ENCODE measurements around the gene B3GNT8.
"Not testable (repeated sequence)": the region's sequence is repeated elsewhere in the genome, so short reads cannot be mapped to it uniquely, and the experiment has no call there.

The B3GNT8 gene

GRCh38 chr19:41413947-41414346 is 13.2 kb downstream of the B3GNT8 start:
- no peak for DNase-seq

GRCh38 chr19:41412953-41413352 is 14.2 kb downstream of the B3GNT8 start:
- DNase-seq: no peak

- DNase-seq: no peak
Measured at GRCh38 chr19:41411968-41412265, 15.3 kb downstream of the B3GNT8 start.

- DNase-seq: no peak
Measured at GRCh38 chr19:41411100-41411967, 15.8 kb downstream of the B3GNT8 start.

- DNase-seq: no peak
Measured at GRCh38 chr19:41410336-41411054, 16.7 kb downstream of the B3GNT8 start.

GRCh38 chr19:41409288-41409687 is 17.9 kb downstream of the B3GNT8 start:
- DNase-seq: no peak

GRCh38 chr19:41408846-41409245 is 18.3 kb downstream of the B3GNT8 start:
- DNase-seq: not testable (repeated sequence)

GRCh38 chr19:41408256-41408655 is 18.9 kb downstream of the B3GNT8 start:
- no peak for DNase-seq

- peak; percentile 71 for DNase-seq
Measured at GRCh38 chr19:41407271-41407670, 19.9 kb downstream of the B3GNT8 start.

- DNase-seq: no peak
Measured at GRCh38 chr19:41405776-41406175, 21.4 kb downstream of the B3GNT8 start.

GRCh38 chr19:41403181-41403970 is 23.8 kb downstream of the B3GNT8 start:
- no peak for DNase-seq

- DNase-seq: no peak
Measured at GRCh38 chr19:41402010-41402409, 25.2 kb downstream of the B3GNT8 start.

GRCh38 chr19:41401483-41401882 is 25.7 kb downstream of the B3GNT8 start:
- DNase-seq: no peak

GRCh38 chr19:41399525-41399924 is 27.6 kb downstream of the B3GNT8 start:
- no peak for DNase-seq

GRCh38 chr19:41399091-41399490 is 28.1 kb downstream of the B3GNT8 start:
- no peak for DNase-seq

- DNase-seq: no peak
Measured at GRCh38 chr19:41398598-41398997, 28.6 kb downstream of the B3GNT8 start.

- DNase-seq: no peak
Measured at GRCh38 chr19:41398050-41398418, 29.1 kb downstream of the B3GNT8 start.

- DNase-seq: peak; percentile 92
Measured at GRCh38 chr19:41397086-41398049, 29.8 kb downstream of the B3GNT8 start, which contains the start of the genes BCKDHA and EXOSC5. BCKDHA (plus strand) TSS chr19:41397818; CDS start chr19:41397828, 10 bp downstream. EXOSC5 (minus strand) TSS chr19:41397359; CDS start chr19:41397328, 31 bp downstream.

- DNase-seq: no peak
Measured at GRCh38 chr19:41395355-41395754, 31.8 kb downstream of the B3GNT8 start.

GRCh38 chr19:41392775-41393174 is 34.4 kb downstream of the B3GNT8 start:
- no peak for DNase-seq

- DNase-seq: no peak
Measured at GRCh38 chr19:41391618-41392017, 35.6 kb downstream of the B3GNT8 start.

- no peak for DNase-seq
Measured at GRCh38 chr19:41386442-41386841, 40.7 kb downstream of the B3GNT8 start.
